HUES48 (cell line): Measurements from ENCODE around the gene FBXO44.

Source experiments
- H3K27ac ChIP-seq: one replicate; pipeline ENCODE4 v1.7.0; 2013; ENCODE audit warnings: low read depth, low read length, inconsistent platforms
- H3K27me3 ChIP-seq: 2 replicates; pipeline ENCODE4 v1.6.1; 2013; ENCODE audit warnings: mild to moderate bottlenecking, low read length; ENCODE audit not compliant: control insufficient read depth, insufficient read depth
- H3K36me3 ChIP-seq: 2 replicates; pipeline ENCODE4 v1.6.1; 2013; ENCODE audit warnings: low read length; ENCODE audit not compliant: control insufficient read depth, insufficient read depth
- H3K4me1 ChIP-seq: 2 replicates; pipeline ENCODE4 v1.6.1; 2013; ENCODE audit warnings: mild to moderate bottlenecking, low read length; ENCODE audit not compliant: control insufficient read depth, insufficient read depth
- H3K4me3 ChIP-seq: 2 replicates; pipeline ENCODE4 v1.5.1; 2013; ENCODE audit warnings: mild to moderate bottlenecking, low read depth, low read length
- H3K9ac ChIP-seq: 2 replicates; pipeline ENCODE4 v1.6.1; 2013; ENCODE audit warnings: mild to moderate bottlenecking, low read depth, low read length, moderate library complexity
- H3K9me3 ChIP-seq: 2 replicates; pipeline ENCODE4 v1.6.1; 2013; ENCODE audit warnings: low read length; ENCODE audit not compliant: control insufficient read depth, insufficient read depth

Gene FBXO44

DNA sequence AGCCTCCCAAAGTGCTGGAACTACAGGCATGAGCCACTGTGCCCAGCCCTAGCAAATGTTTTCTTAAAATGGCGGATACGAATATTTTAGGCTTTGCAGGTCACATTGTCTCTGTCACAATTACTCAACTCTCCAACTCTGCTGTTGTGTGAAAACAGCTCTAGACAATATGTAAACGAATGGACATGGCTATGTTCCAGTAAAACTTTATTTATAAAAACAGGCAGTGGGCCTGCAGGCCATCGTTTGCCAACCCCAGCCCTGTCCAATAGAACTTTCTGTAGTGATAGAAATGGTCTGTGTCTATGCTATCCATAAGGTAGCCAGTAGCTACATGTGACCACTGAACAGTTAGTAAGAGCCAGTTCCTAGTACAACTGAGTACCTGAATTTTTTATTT is 5.1 kb downstream of the FBXO44 start:
- Histone ChIP-seq H3K4me1 (peaks cover 8% of the 10 kb centered on the region; the same call in 1 of the 2 replicates), H3K9ac (no peak overlapping the region), H3K27ac (no peak overlapping the region), H3K9me3 (no peaks in the 10 kb centered on the region), H3K4me3 (no peak overlapping the region), H3K27me3 (peaks cover 3% of the 10 kb centered on the region; the same call in 1 of the 2 replicates), H3K36me3 (peaks cover 49% of the 10 kb centered on the region)

DNA sequence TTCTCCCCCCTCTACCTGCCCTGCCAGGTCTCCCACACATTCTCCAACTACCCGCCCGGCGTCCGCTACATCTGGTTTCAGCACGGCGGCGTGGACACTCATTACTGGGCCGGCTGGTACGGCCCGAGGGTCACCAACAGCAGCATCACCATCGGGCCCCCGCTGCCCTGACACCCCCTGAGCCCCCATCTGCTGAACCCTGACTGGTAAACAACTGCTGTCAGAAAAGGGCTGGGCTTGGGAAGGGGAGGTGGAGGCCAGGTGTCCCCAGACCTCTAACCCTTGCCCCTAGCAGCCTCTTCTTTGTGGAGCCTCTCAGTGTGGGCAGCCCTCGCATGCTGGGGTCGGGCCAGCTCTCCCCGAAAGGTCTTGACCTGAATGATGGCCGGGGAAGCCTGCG is 6.4 kb downstream of the FBXO44 start:
- H3K9ac ChIP-seq: no peak overlapping the region
- H3K36me3 ChIP-seq: peaks cover 46% of the 10 kb centered on the region
- no peaks in the 10 kb centered on the region for H3K4me1 ChIP-seq
- no peak overlapping the region for H3K27ac ChIP-seq
- peaks cover 3% of the 10 kb centered on the region; the same call in 1 of the 2 replicates for H3K27me3 ChIP-seq
- H3K9me3 ChIP-seq: no peaks in the 10 kb centered on the region
- H3K4me3 ChIP-seq: no peak overlapping the region

DNA sequence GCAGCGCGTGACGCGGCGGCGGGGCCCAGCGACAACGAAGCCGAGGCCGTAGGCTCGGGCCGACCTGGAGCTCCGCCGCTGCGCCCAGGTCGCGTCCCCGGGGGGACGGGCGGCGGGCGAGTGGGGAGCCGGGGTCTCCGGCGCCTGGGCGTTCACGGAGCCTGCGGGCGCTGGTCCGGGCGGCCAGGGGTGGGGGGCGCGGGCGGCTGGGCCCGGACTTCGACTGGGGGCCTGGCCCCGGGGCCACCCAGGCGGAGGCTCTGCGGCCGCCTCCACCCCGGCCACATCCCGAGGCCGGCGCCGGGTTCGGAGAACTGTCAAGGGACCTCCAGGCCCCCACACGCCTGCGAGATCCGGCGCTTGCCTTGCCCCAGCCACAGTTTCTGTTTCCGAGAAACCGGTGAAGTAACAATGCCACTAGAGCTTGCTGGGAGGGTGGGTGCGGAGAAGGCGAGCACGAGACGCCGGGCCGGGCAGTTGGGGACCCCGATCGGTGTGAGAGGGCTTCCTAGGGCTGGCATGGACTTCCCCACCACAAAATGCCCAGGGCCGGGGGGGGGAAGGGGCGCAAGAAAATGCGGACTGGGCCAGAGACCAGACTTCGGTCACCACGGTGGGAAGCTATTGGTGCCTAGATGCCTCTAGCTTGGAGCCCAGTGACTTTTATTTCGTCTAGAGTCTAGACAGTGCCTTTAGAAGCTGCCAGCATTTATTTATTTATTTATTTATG is 9.8 kb downstream of the FBXO44 start:
- Histone ChIP-seq H3K9me3 (no peaks in the 10 kb centered on the region), H3K4me3 (peak overlapping the region; percentile 54), H3K4me1 (no peaks in the 10 kb centered on the region), H3K9ac (no peak overlapping the region), H3K27ac (peak overlapping the region; percentile 45), H3K27me3 (peaks cover 3% of the 10 kb centered on the region; the same call in 1 of the 2 replicates), H3K36me3 (peaks cover 21% of the 10 kb centered on the region)

DNA sequence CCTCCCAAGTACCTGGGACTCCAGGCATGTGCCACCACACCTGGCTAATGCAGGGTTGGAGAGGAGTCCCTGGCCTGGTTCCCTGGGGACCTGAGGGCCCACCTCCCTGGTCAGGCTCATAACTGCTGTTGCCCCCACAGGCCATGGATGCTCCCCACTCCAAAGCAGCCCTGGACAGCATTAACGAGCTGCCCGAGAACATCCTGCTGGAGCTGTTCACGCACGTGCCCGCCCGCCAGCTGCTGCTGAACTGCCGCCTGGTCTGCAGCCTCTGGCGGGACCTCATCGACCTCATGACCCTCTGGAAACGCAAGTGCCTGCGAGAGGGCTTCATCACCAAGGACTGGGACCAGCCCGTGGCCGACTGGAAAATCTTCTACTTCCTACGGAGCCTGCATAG is 13.8 kb downstream of the FBXO44 start:
- no peak overlapping the region for H3K9ac ChIP-seq

DNA sequence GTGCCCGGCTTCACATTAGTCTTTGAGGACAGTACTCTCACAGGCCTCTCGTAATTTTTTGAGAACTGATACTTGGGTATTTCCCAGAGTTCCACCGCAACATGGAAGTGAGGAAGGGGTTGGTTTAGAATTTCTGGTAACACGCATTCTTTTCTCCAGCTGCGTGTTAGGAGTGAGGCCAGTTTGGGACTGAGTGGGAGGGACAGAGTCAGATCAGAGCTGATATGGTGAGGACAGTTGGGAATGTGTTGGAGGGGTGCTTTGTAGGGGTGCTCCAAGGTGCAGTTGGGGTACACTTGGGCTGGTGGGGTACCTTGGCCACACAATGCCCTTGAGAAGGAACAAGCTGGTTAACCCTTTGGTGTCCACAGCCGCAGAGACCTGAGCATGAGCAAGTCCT is 16.1 kb downstream of the FBXO44 start:
- H3K4me3 ChIP-seq: no peak overlapping the region
- H3K4me1 ChIP-seq: no peaks in the 10 kb centered on the region
- H3K9me3 ChIP-seq: no peaks in the 10 kb centered on the region
- H3K9ac ChIP-seq: no peak overlapping the region
- H3K27me3 ChIP-seq: no peaks in the 10 kb centered on the region
- no peak overlapping the region for H3K27ac ChIP-seq
- H3K36me3 ChIP-seq: peaks cover 53% of the 10 kb centered on the region

More for the DNA sequence above, 13.8 kb downstream of the FBXO44 start:
- Histone ChIP-seq H3K4me3 (no peak overlapping the region), H3K27ac (no peak overlapping the region), H3K9me3 (no peaks in the 10 kb centered on the region), H3K36me3 (peaks cover 32% of the 10 kb centered on the region), H3K27me3 (no peaks in the 10 kb centered on the region), H3K4me1 (no peaks in the 10 kb centered on the region)

DNA sequence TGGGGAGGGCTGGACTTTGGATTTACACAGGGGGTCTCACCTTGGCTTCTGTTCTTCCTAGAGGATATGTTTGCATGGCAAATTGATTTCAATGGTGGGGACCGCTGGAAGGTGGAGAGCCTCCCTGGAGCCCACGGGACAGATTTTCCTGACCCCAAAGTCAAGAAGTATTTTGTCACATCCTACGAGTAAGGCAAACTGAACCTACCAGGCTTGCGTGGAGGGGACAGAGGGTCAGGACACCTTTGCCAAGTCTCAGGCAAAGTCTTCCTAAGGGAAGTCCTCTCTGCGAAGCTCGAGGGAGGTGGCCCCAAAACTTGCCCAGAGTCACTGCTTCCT is 16.5 kb downstream of the FBXO44 start:
- Histone ChIP-seq H3K4me1 (no peaks in the 10 kb centered on the region), H3K9ac (no peak overlapping the region), H3K9me3 (no peaks in the 10 kb centered on the region), H3K27me3 (no peaks in the 10 kb centered on the region), H3K4me3 (no peak overlapping the region), H3K27ac (peak overlapping the region; percentile 35), H3K36me3 (peaks cover 57% of the 10 kb centered on the region)

DNA sequence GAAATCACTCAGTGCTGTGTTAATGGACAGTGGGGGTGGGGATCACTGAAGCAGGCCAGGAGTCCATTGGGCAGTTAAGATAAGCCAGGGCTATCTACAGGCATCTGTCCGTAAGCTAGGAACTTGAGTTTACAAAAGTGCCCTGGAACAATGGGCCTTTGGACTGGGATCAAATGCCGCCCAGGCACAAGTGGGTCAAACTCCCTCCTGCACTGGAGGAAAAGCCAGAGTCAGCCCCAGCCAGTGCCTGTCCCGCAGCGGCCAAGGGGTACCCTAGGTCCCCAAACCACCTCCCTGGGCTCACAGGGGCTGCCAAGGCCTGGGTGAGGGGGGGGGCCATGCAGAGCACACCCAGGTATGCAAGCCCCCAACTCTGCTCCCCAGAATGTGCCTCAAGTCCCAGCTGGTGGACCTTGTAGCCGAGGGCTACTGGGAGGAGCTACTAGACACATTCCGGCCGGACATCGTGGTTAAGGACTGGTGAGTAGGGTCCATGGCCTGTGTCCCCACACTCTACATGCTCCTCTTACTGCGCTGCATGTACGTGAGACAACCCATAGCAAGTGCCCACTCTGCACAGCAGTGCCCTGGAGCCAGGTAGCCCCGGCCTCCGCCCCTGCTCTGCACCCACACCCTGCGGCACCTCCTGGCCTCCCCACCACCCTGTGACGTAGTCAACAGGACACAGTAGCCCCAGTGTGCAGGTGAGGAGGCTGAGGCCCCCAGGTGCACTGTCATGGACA is 17.0 kb downstream of the FBXO44 start:
- Histone ChIP-seq H3K27ac (no peak overlapping the region), H3K9ac (no peak overlapping the region), H3K36me3 (peaks cover 63% of the 10 kb centered on the region), H3K4me1 (no peaks in the 10 kb centered on the region), H3K9me3 (no peaks in the 10 kb centered on the region), H3K27me3 (no peaks in the 10 kb centered on the region), H3K4me3 (no peak overlapping the region)

DNA sequence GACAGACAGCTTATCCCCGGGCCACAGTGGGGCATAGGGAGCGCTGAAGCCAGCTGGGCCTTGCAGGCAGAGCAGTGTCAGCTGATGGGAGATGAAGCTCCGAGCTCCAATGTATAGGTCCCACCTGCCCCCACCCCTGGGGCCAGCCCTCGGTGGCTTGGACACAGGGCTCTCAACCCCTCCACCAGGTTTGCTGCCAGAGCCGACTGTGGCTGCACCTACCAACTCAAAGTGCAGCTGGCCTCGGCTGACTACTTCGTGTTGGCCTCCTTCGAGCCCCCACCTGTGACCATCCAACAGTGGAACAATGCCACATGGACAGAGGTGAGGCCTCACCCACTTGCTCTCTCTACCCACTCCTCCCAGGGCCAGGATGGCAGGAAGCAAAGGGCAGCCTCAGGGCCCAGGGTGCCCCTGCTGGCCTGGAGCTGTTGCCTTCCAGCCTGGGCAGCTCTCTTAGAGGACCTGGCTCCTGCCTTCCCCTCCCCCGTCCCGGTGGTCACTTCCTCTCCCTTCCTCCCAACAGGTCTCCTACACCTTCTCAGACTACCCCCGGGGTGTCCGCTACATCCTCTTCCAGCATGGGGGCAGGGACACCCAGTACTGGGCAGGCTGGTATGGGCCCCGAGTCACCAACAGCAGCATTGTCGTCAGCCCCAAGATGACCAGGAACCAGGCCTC is 18.6 kb downstream of the FBXO44 start:
- no peak overlapping the region for H3K9ac ChIP-seq
- H3K27me3 ChIP-seq: no peaks in the 10 kb centered on the region
- no peak overlapping the region for H3K27ac ChIP-seq
- no peak overlapping the region for H3K4me3 ChIP-seq
- H3K36me3 ChIP-seq: peaks cover 76% of the 10 kb centered on the region
- H3K4me1 ChIP-seq: no peaks in the 10 kb centered on the region
- H3K9me3 ChIP-seq: no peaks in the 10 kb centered on the region

DNA sequence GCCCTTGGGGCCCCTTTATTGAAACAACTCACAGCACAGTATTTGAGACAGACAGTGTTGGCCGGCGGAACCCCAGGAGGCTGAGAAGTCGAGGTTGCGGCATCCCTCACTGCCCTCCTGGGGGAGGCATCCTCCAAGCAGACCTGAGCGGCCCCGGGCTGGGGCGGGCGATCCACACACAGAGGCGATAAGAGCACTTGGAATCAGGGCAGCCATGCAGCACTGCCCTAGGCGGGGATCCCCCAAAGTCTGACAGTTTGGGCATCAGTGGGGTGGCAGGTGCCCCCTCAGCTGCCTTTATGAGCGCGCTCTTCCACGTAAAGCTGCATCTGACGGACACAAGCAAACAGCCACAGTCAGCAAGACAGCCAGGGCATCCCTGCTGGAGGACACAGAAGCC is 19.8 kb downstream of the FBXO44 start:
- no peaks in the 10 kb centered on the region for H3K27me3 ChIP-seq
- H3K4me3 ChIP-seq: no peak overlapping the region
- H3K27ac ChIP-seq: no peak overlapping the region
- no peaks in the 10 kb centered on the region for H3K4me1 ChIP-seq
- no peak overlapping the region for H3K9ac ChIP-seq
- peaks cover 86% of the 10 kb centered on the region for H3K36me3 ChIP-seq
- no peaks in the 10 kb centered on the region for H3K9me3 ChIP-seq

DNA sequence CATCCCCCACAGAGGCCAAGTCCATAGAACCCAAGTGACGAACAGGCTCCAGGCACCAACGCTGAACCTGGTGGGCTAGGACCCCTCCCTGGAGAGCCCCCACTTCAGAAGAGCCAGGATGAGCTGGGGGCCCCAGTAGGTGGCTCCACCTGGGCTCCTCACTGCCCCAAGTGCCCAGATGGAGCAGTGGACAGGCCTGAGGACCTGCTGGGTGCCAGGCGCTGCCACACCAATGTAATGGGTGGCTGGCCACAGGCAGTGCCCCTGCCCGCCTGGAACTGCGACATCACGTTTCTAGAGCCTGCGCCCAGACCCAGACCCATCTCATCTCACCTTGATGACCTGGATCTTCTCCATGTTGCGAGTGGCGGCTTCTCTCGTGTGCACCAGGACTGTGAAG is 20.6 kb downstream of the FBXO44 start:
- no peak overlapping the region for H3K4me3 ChIP-seq
- no peaks in the 10 kb centered on the region for H3K27me3 ChIP-seq
- H3K27ac ChIP-seq: no peak overlapping the region
- no peak overlapping the region for H3K9ac ChIP-seq
- H3K36me3 ChIP-seq: peaks cover 85% of the 10 kb centered on the region
- H3K4me1 ChIP-seq: no peaks in the 10 kb centered on the region
- no peaks in the 10 kb centered on the region for H3K9me3 ChIP-seq
